Inflammatory macrophage treated with lipopolysaccharide for 1 hour (primary cell): ENCODE measurements around the gene RCL1.

Experiments used
- DNase-seq, 2 donors: peaks; one replicate each; pipeline ENCODE4 v3.0.0-alpha.2; 2020 to 2022

Gene RCL1

GRCh38 chr9:4814913-4815312 lies 22.2 kb downstream of the RCL1 start:
- no peak for DNase-seq

GRCh38 chr9:4815381-4815956 lies 22.7 kb downstream of the RCL1 start:
- DNase-seq = no peak

- no peak for DNase-seq
Measured at GRCh38 chr9:4820168-4820567, 27.4 kb downstream of the RCL1 start.

- no peak for DNase-seq
Measured at GRCh38 chr9:4821133-4821532, 28.4 kb downstream of the RCL1 start.

- DNase-seq = no peak
Measured at GRCh38 chr9:4822057-4822456, 29.3 kb downstream of the RCL1 start.

GRCh38 chr9:4826417-4827166 lies 33.8 kb downstream of the RCL1 start:
- DNase-seq = no peak

- no peak for DNase-seq
Measured at GRCh38 chr9:4827224-4827623, 34.5 kb downstream of the RCL1 start.

- DNase-seq = no peak
Measured at GRCh38 chr9:4828761-4829160, 36.0 kb downstream of the RCL1 start.

- DNase-seq = no peak
Measured at GRCh38 chr9:4829969-4830368, 37.2 kb downstream of the RCL1 start.

- DNase-seq = no peak
Measured at GRCh38 chr9:4830699-4831098, 38.0 kb downstream of the RCL1 start.

GRCh38 chr9:4831119-4831518 lies 38.4 kb downstream of the RCL1 start:
- no peak for DNase-seq

- DNase-seq = no peak
Measured at GRCh38 chr9:4831944-4832343, 39.2 kb downstream of the RCL1 start.

GRCh38 chr9:4832786-4833579 lies 40.2 kb downstream of the RCL1 start:
- DNase-seq = peak in 1 of 2 donors; percentile 9

GRCh38 chr9:4833781-4834560 lies 41.2 kb downstream of the RCL1 start:
- DNase-seq = no peak

GRCh38 chr9:4836676-4837075 lies 43.9 kb downstream of the RCL1 start:
- no peak for DNase-seq

- no peak for DNase-seq
Measured at GRCh38 chr9:4837261-4838188, 44.8 kb downstream of the RCL1 start.

- DNase-seq = no peak
Measured at GRCh38 chr9:4838189-4838546, 45.4 kb downstream of the RCL1 start.

GRCh38 chr9:4839470-4839912 lies 46.7 kb downstream of the RCL1 start:
- DNase-seq = no peak

- no peak for DNase-seq
Measured at GRCh38 chr9:4840018-4840417, 47.3 kb downstream of the RCL1 start.

- DNase-seq = no peak
Measured at GRCh38 chr9:4842213-4842612, 49.5 kb downstream of the RCL1 start.

GRCh38 chr9:4842734-4843133 lies 50.0 kb downstream of the RCL1 start:
- no peak for DNase-seq
